DOHH2 (cell line): ENCODE results near the gene ADGRB3.
"Not testable (repeated sequence)": the region's sequence is repeated elsewhere in the genome, so short reads cannot be mapped to it uniquely, and the experiment has no call there.

Source experiments
- H3F3A ChIP-seq: fragments of 200-600 bp; sonication (generic), shearing (Covaris generic); 2 replicates; pipeline ENCODE4 v1.6.0; 2016; ENCODE audit warnings: antibody characterized with exemption, mild to moderate bottlenecking; ENCODE audit not compliant: control insufficient read depth, insufficient read depth
- H3K27ac ChIP-seq: fragments of 200-600 bp; sonication (generic); 2 replicates; pipeline ENCODE4 v1.5.1; 2014; ENCODE audit warnings: low read depth, mild to moderate bottlenecking, low read length, moderate library complexity
- H3K27me3 ChIP-seq: fragments of 200-600 bp; sonication (generic); 2 replicates; pipeline ENCODE4 v1.6.1; 2014; ENCODE audit warnings: mild to moderate bottlenecking, low read length, mixed read lengths; ENCODE audit not compliant: control insufficient read depth
- H3K36me3 ChIP-seq: fragments of 200-600 bp; sonication (generic); 2 replicates; pipeline ENCODE4 v1.6.1; 2014; ENCODE audit warnings: mild to moderate bottlenecking, low read length, moderate library complexity, mixed read lengths; ENCODE audit not compliant: control insufficient read depth
- H3K4me1 ChIP-seq: fragments of 200-600 bp; sonication (generic); 2 replicates; pipeline ENCODE4 v1.6.1; 2014; ENCODE audit warnings: mild to moderate bottlenecking, low read length, mixed read lengths; ENCODE audit not compliant: control insufficient read depth
- H3K4me2 ChIP-seq: fragments of 200-600 bp; sonication (generic); 2 replicates; pipeline ENCODE4 v1.6.0; 2014; ENCODE audit warnings: mild to moderate bottlenecking, low read length, moderate library complexity
- H3K4me3 ChIP-seq: fragments of 200-600 bp; sonication (generic); 2 replicates; pipeline ENCODE4 v1.5.1; 2014; ENCODE audit warnings: mild to moderate bottlenecking, low read length, mixed read lengths
- H3K79me2 ChIP-seq: fragments of 200-600 bp; sonication (generic); 2 replicates; pipeline ENCODE4 v1.6.1; 2014; ENCODE audit warnings: mild to moderate bottlenecking, low read length, mixed read lengths; ENCODE audit not compliant: control insufficient read depth
- H3K9me2 ChIP-seq: fragments of 200-600 bp; sonication (generic); replicated peaks from 2 replicates; pipeline ENCODE4 v1.6.1; 2014; ENCODE audit warnings: mild to moderate bottlenecking, low read length, mixed read lengths; ENCODE audit not compliant: control insufficient read depth
- H3K9me3 ChIP-seq: fragments of 200-600 bp; sonication (generic); 2 replicates; pipeline ENCODE4 v1.6.1; 2014; ENCODE audit warnings: antibody characterized with exemption, low read length, mixed read lengths; ENCODE audit not compliant: control insufficient read depth, insufficient read depth
- H4K20me1 ChIP-seq: fragments of 200-600 bp; sonication (generic); 2 replicates; pipeline ENCODE4 v1.6.0; 2014; ENCODE audit warnings: low read depth, mild to moderate bottlenecking, antibody characterized with exemption, low read length, moderate library complexity; ENCODE audit not compliant: control insufficient read depth, insufficient read depth
- CTCF ChIP-seq: fragments of 200-600 bp; sonication (generic); IDR thresholded peaks from one replicate; pipeline ENCODE4 v1.5.1; 2014; ENCODE audit warnings: antibody characterized with exemption, mild to moderate bottlenecking, low read depth, low read length; ENCODE audit not compliant: poor library complexity, severe bottlenecking
- EZH2phosphoT487 ChIP-seq: fragments of 200-600 bp; sonication (generic); IDR thresholded peaks from 2 replicates; pipeline ENCODE4 v1.6.1; 2017; ENCODE audit warnings: borderline replicate concordance, mild to moderate bottlenecking, antibody characterized with exemption, low read length, moderate library complexity, mixed read lengths

The ADGRB3 gene

GRCh38 chr6:68740828-68741500, 105.9 kb downstream of the ADGRB3 start:
- Histone ChIP-seq H3K4me1 (no peaks in the 10 kb centered on the region), H3K36me3 (no peaks in the 10 kb centered on the region), H3K79me2 (no peaks in the 10 kb centered on the region), H3K9me3 (no peaks in the 10 kb centered on the region), H3K4me3 (no peak overlapping the region), H3K9me2 (no peaks in the 10 kb centered on the region), H3K4me2 (no peak overlapping the region), H3K27ac (no peak overlapping the region), H4K20me1 (no peaks in the 10 kb centered on the region), H3F3A (no peaks in the 10 kb centered on the region), H3K27me3 (no peaks in the 10 kb centered on the region)
- TF ChIP-seq EZH2phosphoT487 (no peak), CTCF (no peak)

GRCh38 chr6:68741501-68742386, 106.7 kb downstream of the ADGRB3 start:
- no peaks in the 10 kb centered on the region for H3K27me3 ChIP-seq
- no peak overlapping the region for H3K4me2 ChIP-seq
- no peaks in the 10 kb centered on the region for H3K9me3 ChIP-seq
- no peaks in the 10 kb centered on the region for H3F3A ChIP-seq
- no peak for TF ChIP-seq CTCF
- TF ChIP-seq EZH2phosphoT487 = no peak
- H3K36me3 ChIP-seq = no peaks in the 10 kb centered on the region
- H3K27ac ChIP-seq = no peak overlapping the region
- no peaks in the 10 kb centered on the region for H3K9me2 ChIP-seq
- no peak overlapping the region for H3K4me3 ChIP-seq
- H3K79me2 ChIP-seq = no peaks in the 10 kb centered on the region
- H4K20me1 ChIP-seq = no peaks in the 10 kb centered on the region
- H3K4me1 ChIP-seq = no peaks in the 10 kb centered on the region

DNA sequence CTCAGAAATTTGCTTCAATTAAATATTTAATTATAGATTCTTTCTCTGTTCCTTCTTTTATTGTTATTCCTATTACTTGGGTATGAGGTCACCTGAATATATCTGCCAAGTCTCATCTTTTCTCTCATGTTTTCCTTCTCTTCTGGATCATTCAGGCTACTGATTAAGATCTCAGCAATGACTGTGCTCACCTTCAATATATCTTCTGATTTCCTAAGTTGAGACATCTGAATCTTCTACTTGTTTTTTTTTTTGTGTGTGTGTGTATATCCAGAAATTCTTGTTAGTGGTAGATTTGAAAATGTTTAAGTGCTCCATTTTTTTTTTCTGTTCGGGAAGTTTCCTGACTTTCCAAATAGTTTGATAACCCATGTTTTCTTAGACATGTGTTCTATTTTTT, 108.0 kb downstream of the ADGRB3 start:
- Histone ChIP-seq H3K27ac (no peak overlapping the region), H3F3A (no peaks in the 10 kb centered on the region), H3K4me1 (no peaks in the 10 kb centered on the region), H3K4me3 (no peak overlapping the region), H3K27me3 (no peaks in the 10 kb centered on the region), H3K9me2 (no peaks in the 10 kb centered on the region), H3K36me3 (no peaks in the 10 kb centered on the region), H3K4me2 (no peak overlapping the region), H3K79me2 (no peaks in the 10 kb centered on the region), H3K9me3 (no peaks in the 10 kb centered on the region), H4K20me1 (no peaks in the 10 kb centered on the region)
- no peak for TF ChIP-seq EZH2phosphoT487
- TF ChIP-seq CTCF = no peak

DNA sequence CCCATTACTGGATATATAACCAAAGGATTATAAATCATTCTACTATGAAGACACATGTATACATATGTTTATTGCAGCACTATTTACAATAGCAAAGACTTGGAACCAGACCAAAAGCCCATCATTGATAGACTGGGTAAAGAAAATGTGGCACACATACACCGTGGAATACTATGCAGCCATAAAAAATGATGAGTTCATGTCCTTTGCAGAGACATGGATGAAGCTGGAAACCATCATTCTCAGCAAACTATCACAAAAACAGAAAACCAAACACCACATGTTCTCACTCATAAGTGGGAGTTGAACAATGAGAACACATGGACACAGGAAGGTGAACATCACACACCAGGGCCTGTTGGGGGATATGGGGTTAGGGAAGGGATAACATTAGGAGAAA, 109.3 kb downstream of the ADGRB3 start:
- not testable (repeated sequence) for H3K4me2 ChIP-seq, H3K9me3 ChIP-seq, H3K27ac ChIP-seq, H3K4me3 ChIP-seq, H3K79me2 ChIP-seq, H3K4me1 ChIP-seq, H3K27me3 ChIP-seq, H3F3A ChIP-seq, H4K20me1 ChIP-seq, H3K9me2 ChIP-seq, H3K36me3 ChIP-seq
